Measurements from ENCODE around the gene LLCFC1.

The LLCFC1 gene

GRCh38 chr7:142910481-142910880 is 28.8 kb upstream of the LLCFC1 start:
- 0 out of 2 replicates have a peak, but pooled peaks cover 8% of the 10 kb centered on the region for H3K4me1 ChIP-seq (ENCODE audit: low read length)
- H3K27ac ChIP-seq (ENCODE audit: low read length), result no peak overlapping the region
- H3K4me3 ChIP-seq (ENCODE audit: low read length), result no peak overlapping the region
- H3K9me2 ChIP-seq (replicated peaks; ENCODE audit: insufficient read depth, low read length), result no peaks in the 10 kb centered on the region
- H3K9ac ChIP-seq (ENCODE audit: low read length), result no peak overlapping the region
- no peak overlapping the region for H2AFZ ChIP-seq (ENCODE audit: low read length)
- no peaks in the 10 kb centered on the region for H3K36me3 ChIP-seq (replicated peaks; ENCODE audit: insufficient read depth, low read length)
- H3K79me2 ChIP-seq (ENCODE audit: low read length), result no peaks in the 10 kb centered on the region
- H4K20me1 ChIP-seq (ENCODE audit: insufficient read depth, low read length), result no peaks in the 10 kb centered on the region
- H3K27me3 ChIP-seq (replicated peaks; ENCODE audit: insufficient read depth, low read length), result no peaks in the 10 kb centered on the region
- no peak for DNase-seq
- TF ChIP-seq EZH2 (optimal IDR thresholded peaks at IDR 0.05; ENCODE audit: low read depth, low read length) (no peak), EZH2phosphoT487 (IDR thresholded peaks at IDR 0.05; ENCODE audit: low read length) (no peak), CTCF (IDR thresholded peaks at IDR 0.05; ENCODE audit: low read length) (no peak)
- H3K9me3 ChIP-seq (replicated peaks; ENCODE audit: insufficient read depth, low read length), result no peaks in the 10 kb centered on the region
- H3K4me2 ChIP-seq (ENCODE audit: low read depth, low read length), result no peak overlapping the region
- H3F3A ChIP-seq (ENCODE audit: insufficient read depth, low read length), result no peaks in the 10 kb centered on the region

- TF ChIP-seq EZH2phosphoT487 (IDR thresholded peaks at IDR 0.05; ENCODE audit: low read length), result no peak
- Histone ChIP-seq H3K9ac (ENCODE audit: low read length) (no peak overlapping the region), H3K9me3 (replicated peaks; ENCODE audit: insufficient read depth, low read length) (no peaks in the 10 kb centered on the region), H2AFZ (ENCODE audit: low read length) (no peak overlapping the region), H3K4me2 (ENCODE audit: low read depth, low read length) (no peak overlapping the region), H3K4me1 (ENCODE audit: low read length) (no peaks in the 10 kb centered on the region), H3K9me2 (replicated peaks; ENCODE audit: insufficient read depth, low read length) (no peaks in the 10 kb centered on the region), H3K27me3 (replicated peaks; ENCODE audit: insufficient read depth, low read length) (no peaks in the 10 kb centered on the region), H4K20me1 (ENCODE audit: insufficient read depth, low read length) (no peaks in the 10 kb centered on the region), H3K27ac (ENCODE audit: low read length) (no peak overlapping the region), H3K79me2 (ENCODE audit: low read length) (no peaks in the 10 kb centered on the region), H3K4me3 (ENCODE audit: low read length) (no peak overlapping the region), H3F3A (ENCODE audit: insufficient read depth, low read length) (no peaks in the 10 kb centered on the region), H3K36me3 (replicated peaks; ENCODE audit: insufficient read depth, low read length) (no peaks in the 10 kb centered on the region)
- DNase-seq, result no peak
Observed at GRCh38 chr7:142913051-142913450, 26.2 kb upstream of the LLCFC1 start.

GRCh38 chr7:142913566-142913965 is 25.7 kb upstream of the LLCFC1 start:
- H3K27ac ChIP-seq (ENCODE audit: low read length), result no peak overlapping the region
- H3K36me3 ChIP-seq (replicated peaks; ENCODE audit: insufficient read depth, low read length), result no peaks in the 10 kb centered on the region
- TF ChIP-seq CTCF (IDR thresholded peaks at IDR 0.05; ENCODE audit: low read length), result no peak
- TF ChIP-seq EZH2 (optimal IDR thresholded peaks at IDR 0.05; ENCODE audit: low read depth, low read length), result no peak
- no peak for TF ChIP-seq EZH2phosphoT487 (IDR thresholded peaks at IDR 0.05; ENCODE audit: low read length)
- no peak overlapping the region for H3K9ac ChIP-seq (ENCODE audit: low read length)
- no peaks in the 10 kb centered on the region for H3K4me1 ChIP-seq (ENCODE audit: low read length)
- no peaks in the 10 kb centered on the region for H4K20me1 ChIP-seq (ENCODE audit: insufficient read depth, low read length)
- no peaks in the 10 kb centered on the region for H3K27me3 ChIP-seq (replicated peaks; ENCODE audit: insufficient read depth, low read length)
- no peaks in the 10 kb centered on the region for H3K9me3 ChIP-seq (replicated peaks; ENCODE audit: insufficient read depth, low read length)
- H3K4me2 ChIP-seq (ENCODE audit: low read depth, low read length), result no peak overlapping the region
- H3F3A ChIP-seq (ENCODE audit: insufficient read depth, low read length), result no peaks in the 10 kb centered on the region
- no peak overlapping the region for H2AFZ ChIP-seq (ENCODE audit: low read length)
- no peaks in the 10 kb centered on the region for H3K9me2 ChIP-seq (replicated peaks; ENCODE audit: insufficient read depth, low read length)
- no peaks in the 10 kb centered on the region for H3K79me2 ChIP-seq (ENCODE audit: low read length)
- no peak for DNase-seq
- H3K4me3 ChIP-seq (ENCODE audit: low read length), result no peak overlapping the region

- no peak overlapping the region for H3K4me3 ChIP-seq (ENCODE audit: low read length)
Observed at GRCh38 chr7:142914121-142914520, 25.2 kb upstream of the LLCFC1 start.

More at GRCh38 chr7:142914121-142914520, 25.2 kb upstream of the LLCFC1 start:
- H3K9me3 ChIP-seq (replicated peaks; ENCODE audit: insufficient read depth, low read length), result no peaks in the 10 kb centered on the region
- no peaks in the 10 kb centered on the region for H3K79me2 ChIP-seq (ENCODE audit: low read length)
- H4K20me1 ChIP-seq (ENCODE audit: insufficient read depth, low read length), result no peaks in the 10 kb centered on the region
- H3K27ac ChIP-seq (ENCODE audit: low read length), result no peak overlapping the region
- H3F3A ChIP-seq (ENCODE audit: insufficient read depth, low read length), result no peaks in the 10 kb centered on the region
- no peaks in the 10 kb centered on the region for H3K36me3 ChIP-seq (replicated peaks; ENCODE audit: insufficient read depth, low read length)
- TF ChIP-seq EZH2phosphoT487 (IDR thresholded peaks at IDR 0.05; ENCODE audit: low read length) (no peak), EZH2 (optimal IDR thresholded peaks at IDR 0.05; ENCODE audit: low read depth, low read length) (no peak)
- no peaks in the 10 kb centered on the region for H3K27me3 ChIP-seq (replicated peaks; ENCODE audit: insufficient read depth, low read length)
- H3K4me1 ChIP-seq (ENCODE audit: low read length), result no peaks in the 10 kb centered on the region
- no peak overlapping the region for H3K4me2 ChIP-seq (ENCODE audit: low read depth, low read length)
- DNase-seq, result no peak
- no peak overlapping the region for H2AFZ ChIP-seq (ENCODE audit: low read length)
- H3K9me2 ChIP-seq (replicated peaks; ENCODE audit: insufficient read depth, low read length), result no peaks in the 10 kb centered on the region
- H3K9ac ChIP-seq (ENCODE audit: low read length), result no peak overlapping the region

Measured in MM.1S (cell line).